ENCODE data around the gene CCDC148.

The CCDC148 gene

GRCh38 chr2:158276619-158277471, 179.7 kb downstream of the CCDC148 start:
- H3K36me3 Mint-ChIP-seq (ENCODE audit: low read depth): no peaks in the 10 kb centered on the region

GRCh38 chr2:158273791-158274190, 182.8 kb downstream of the CCDC148 start:
- Mint-ChIP-seq H3K27me3 (ENCODE audit: low read depth) (no peaks in the 10 kb centered on the region), H3K9me3 (no peaks in the 10 kb centered on the region), H3K4me1 (peaks cover 30% of the 10 kb centered on the region), H3K36me3 (ENCODE audit: low read depth) (no peaks in the 10 kb centered on the region), H3K4me3 (no peak overlapping the region), H3K27ac (peak overlapping the region in 2 of 3 experiments; percentile 14 to 37)
- TF ChIP-seq CTCF (IDR thresholded peaks at IDR 0.05; ENCODE audit: unreplicated experiment in 3 of 3): no peak

More at GRCh38 chr2:158276619-158277471, 179.7 kb downstream of the CCDC148 start:
- Mint-ChIP-seq H3K27ac (no peak overlapping the region), H3K4me1 (peaks cover 18% of the 10 kb centered on the region), H3K4me3 (no peak overlapping the region), H3K27me3 (ENCODE audit: low read depth) (no peaks in the 10 kb centered on the region), H3K9me3 (peaks cover 8% of the 10 kb centered on the region)
- no peak for TF ChIP-seq CTCF (IDR thresholded peaks at IDR 0.05; ENCODE audit: unreplicated experiment in 3 of 3)

GRCh38 chr2:158270536-158270935, 186.0 kb downstream of the CCDC148 start:
- no peak overlapping the region for H3K4me3 Mint-ChIP-seq
- no peak overlapping the region for H3K27ac Mint-ChIP-seq
- no peaks in the 10 kb centered on the region for H3K36me3 Mint-ChIP-seq (ENCODE audit: low read depth)
- H3K4me1 Mint-ChIP-seq: peaks cover 30% of the 10 kb centered on the region
- H3K27me3 Mint-ChIP-seq (ENCODE audit: low read depth): no peaks in the 10 kb centered on the region
- H3K9me3 Mint-ChIP-seq: no peaks in the 10 kb centered on the region
- TF ChIP-seq CTCF (IDR thresholded peaks at IDR 0.05; ENCODE audit: unreplicated experiment in 3 of 3): no peak

- H3K9me3 Mint-ChIP-seq: no peaks in the 10 kb centered on the region
These were observed 187.4 kb downstream of the CCDC148 start for GRCh38 chr2:158269143-158269542.

GRCh38 chr2:158266111-158266510, 190.4 kb downstream of the CCDC148 start:
- Mint-ChIP-seq H3K4me3 (no peak overlapping the region), H3K27ac (no peak overlapping the region), H3K27me3 (ENCODE audit: low read depth) (no peaks in the 10 kb centered on the region), H3K9me3 (peaks cover 8% of the 10 kb centered on the region), H3K4me1 (peaks cover 5% of the 10 kb centered on the region), H3K36me3 (ENCODE audit: low read depth) (no peaks in the 10 kb centered on the region)
- TF ChIP-seq CTCF (IDR thresholded peaks at IDR 0.05; ENCODE audit: unreplicated experiment in 3 of 3): no peak

More at GRCh38 chr2:158269143-158269542, 187.4 kb downstream of the CCDC148 start:
- Mint-ChIP-seq H3K27me3 (ENCODE audit: low read depth) (no peaks in the 10 kb centered on the region), H3K4me1 (peaks cover 30% of the 10 kb centered on the region), H3K27ac (no peak overlapping the region), H3K4me3 (no peak overlapping the region), H3K36me3 (ENCODE audit: low read depth) (no peaks in the 10 kb centered on the region)
- TF ChIP-seq CTCF (IDR thresholded peaks at IDR 0.05; ENCODE audit: unreplicated experiment in 3 of 3): no peak

- Mint-ChIP-seq H3K27ac (no peak overlapping the region), H3K36me3 (ENCODE audit: low read depth) (no peaks in the 10 kb centered on the region), H3K4me1 (peaks cover 5% of the 10 kb centered on the region), H3K4me3 (no peak overlapping the region), H3K27me3 (ENCODE audit: low read depth) (no peaks in the 10 kb centered on the region), H3K9me3 (no peaks in the 10 kb centered on the region)
- no peak for TF ChIP-seq CTCF (IDR thresholded peaks at IDR 0.05; ENCODE audit: unreplicated experiment in 3 of 3)
These were observed 201.3 kb downstream of the CCDC148 start for GRCh38 chr2:158255257-158255656.

Data from nephron (organoid).